ENCODE results near the gene CLEC14A.

DNA sequence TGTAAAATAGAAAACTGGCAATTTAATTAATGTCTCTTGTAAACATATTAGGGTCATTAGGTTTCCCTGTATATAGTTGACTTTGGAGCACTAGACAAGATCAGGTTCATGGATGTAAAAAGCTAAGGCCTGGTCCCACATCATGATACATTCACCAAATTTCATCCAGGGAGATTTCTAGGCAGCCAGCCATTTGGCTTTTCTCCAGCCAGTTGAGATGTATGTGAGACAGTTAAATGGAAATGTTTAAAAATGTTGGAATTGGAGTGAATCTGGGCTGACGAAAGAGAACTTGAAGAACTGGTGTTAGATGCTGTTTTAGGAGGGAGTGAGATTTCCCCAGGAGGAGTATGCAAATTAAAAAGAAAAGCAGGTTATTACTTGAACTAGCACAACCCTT lies 41.8 kb upstream of the CLEC14A start:
- TF ChIP-seq, protein P1, sequence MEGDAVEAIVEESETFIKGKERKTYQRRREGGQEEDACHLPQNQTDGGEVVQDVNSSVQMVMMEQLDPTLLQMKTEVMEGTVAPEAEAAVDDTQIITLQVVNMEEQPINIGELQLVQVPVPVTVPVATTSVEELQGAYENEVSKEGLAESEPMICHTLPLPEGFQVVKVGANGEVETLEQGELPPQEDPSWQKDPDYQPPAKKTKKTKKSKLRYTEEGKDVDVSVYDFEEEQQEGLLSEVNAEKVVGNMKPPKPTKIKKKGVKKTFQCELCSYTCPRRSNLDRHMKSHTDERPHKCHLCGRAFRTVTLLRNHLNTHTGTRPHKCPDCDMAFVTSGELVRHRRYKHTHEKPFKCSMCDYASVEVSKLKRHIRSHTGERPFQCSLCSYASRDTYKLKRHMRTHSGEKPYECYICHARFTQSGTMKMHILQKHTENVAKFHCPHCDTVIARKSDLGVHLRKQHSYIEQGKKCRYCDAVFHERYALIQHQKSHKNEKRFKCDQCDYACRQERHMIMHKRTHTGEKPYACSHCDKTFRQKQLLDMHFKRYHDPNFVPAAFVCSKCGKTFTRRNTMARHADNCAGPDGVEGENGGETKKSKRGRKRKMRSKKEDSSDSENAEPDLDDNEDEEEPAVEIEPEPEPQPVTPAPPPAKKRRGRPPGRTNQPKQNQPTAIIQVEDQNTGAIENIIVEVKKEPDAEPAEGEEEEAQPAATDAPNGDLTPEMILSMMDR (IDR thresholded peaks at IDR 0.05): no peak
- no peak for TF ChIP-seq POLR2A (IDR thresholded peaks at IDR 0.05)

Data from Peyer's patch (tissue), 4 donors.